Gastroesophageal sphincter (tissue), 3 donors: ENCODE data around the gene ATRX.

Experiments
- CTCF ChIP-seq, 4 experiments: fragments of 200-600 bp in 2 of 4; fragments of 450-650 bp in 2 of 4; sonication (generic) in 1 of 4; IDR thresholded peaks; one replicate each; pipeline ENCODE4 v1.5.1; 2017 to 2019; ENCODE audit warnings: antibody characterized with exemption in 4 of 4, mild to moderate bottlenecking in 2 of 4, moderate library complexity in 2 of 4
- POLR2A ChIP-seq, 2 donors: fragments of 450-650 bp; IDR thresholded peaks; one replicate each; pipeline ENCODE4 v1.6.1; 2017; ENCODE audit warnings: antibody characterized with exemption in 2 of 2, mild to moderate bottlenecking in 2 of 2, moderate library complexity in 1 of 2
- POLR2AphosphoS5 ChIP-seq: sonication (generic); formaldehyde crosslinking; IDR thresholded peaks from one replicate; pipeline ENCODE4 v1.6.1; 2017; ENCODE audit warnings: antibody characterized with exemption

GRCh38 chrX:77652095-77652494 is 133.9 kb downstream of the ATRX start:
- TF ChIP-seq POLR2AphosphoS5 (no peak), CTCF (IDR thresholded peaks at IDR 0.05) (no peak), POLR2A (IDR thresholded peaks at IDR 0.05) (no peak)
